Ovary (tissue), 9 donors: ENCODE results near the gene GNA12. TPM values are rescaled to one million over a fixed set of nuclear protein-coding genes. Genes with fewer than 3 reads are reported as not detected.

ENCODE experiments used
- DNase-seq, 5 donors: peaks; one replicate each; pipeline ENCODE4 v3.0.0-alpha.2; 2019 to 2020
- H3K27ac ChIP-seq, 2 donors: fragments of 200-600 bp; one replicate each; pipeline versions ENCODE4 v1.5.1 to v1.8.0; 2019 to 2022
- H3K27me3 ChIP-seq: fragments of 200-600 bp; one replicate; pipeline ENCODE4 v1.8.0; 2022
- H3K36me3 ChIP-seq: fragments of 200-600 bp; sonication (generic); one replicate; pipeline ENCODE4 v1.5.1; 2019
- H3K4me1 ChIP-seq: one replicate; pipeline ENCODE4 v1.8.1; 2013; ENCODE audit warnings: mild to moderate bottlenecking, moderate library complexity; ENCODE audit not compliant: insufficient read depth
- H3K4me3 ChIP-seq: fragments of 200-600 bp; sonication (generic); one replicate; pipeline ENCODE4 v1.5.1; 2017
- H3K9me3 ChIP-seq, 2 donors: fragments of 200-600 bp in 1 of 2; sonication (generic) in 1 of 2; one replicate each; pipeline versions ENCODE4 v1.5.1 to v1.8.1; 2013 to 2019; ENCODE audit warnings: mild to moderate bottlenecking in 1 of 2, moderate library complexity in 1 of 2
- EP300 ChIP-seq: sonication (generic); formaldehyde crosslinking; IDR thresholded peaks from one replicate; pipeline ENCODE4 v1.6.1; 2017; ENCODE audit warnings: antibody characterized with exemption
- POLR2A ChIP-seq: fragments of 450-650 bp; IDR thresholded peaks from one replicate; pipeline ENCODE4 v1.6.1; 2017; ENCODE audit warnings: antibody characterized with exemption, mild to moderate bottlenecking, moderate library complexity
- WGBS, 3 donors: extraction: QIAGEN DNeasy Blood & Tissue Kit in 1 of 3; methylation state at CpG; one replicate each; pipeline versions ENCODE4 v1.1.5 to v1.1.7; 2013 to 2017; 5-methylcytosine and 5-hydroxymethylcytosine counted together
- intact Hi-C, 4 donors: fragments of 100-400 bp; cut with DNase I; formaldehyde crosslinking; loops; one replicate each; pipeline versions ENCODE4 v1.11.0 to v1.15.1; 2022 to 2023
- polyA plus RNA-seq, 2 donors: library from polyadenylated mRNA; stranded (reverse); fragments of 200-250 nt in 1 of 2; fragments of 350-450 nt in 1 of 2; fragmentation: Illumina TruSeq in 1 of 2; extraction: RNeasy Lipid Tissue Mini Kit (QIAGEN cat#74804) in 1 of 2; gene quantifications; one replicate each; pipeline ENCODE4 v1.2.3, GENCODE V29; 2013 to 2014
- total RNA-seq, 7 donors: library from RNA; depleted of rRNA in 2 of 7; stranded (reverse); fragments of >200 nt in 2 of 7; fragmentation: NEBNext Ultra II Directional in 3 of 7; extraction: Animal tissue kit (Norgen Biotek cat#: 25700) in 3 of 7; gene quantifications; one replicate each; pipeline versions ENCODE4 v1.1.0 to v1.2.4, GENCODE V29; 2016 to 2023
- TF ChIP-seq, protein P1 (sequence below), 3 donors: fragments of 450-650 bp in 2 of 3; fragments of 200-600 bp in 1 of 3; IDR thresholded peaks; one replicate each; pipeline versions ENCODE4 v1.5.1 to v1.8.0; 2016 to 2022; ENCODE audit warnings: antibody characterized with exemption in 3 of 3, mild to moderate bottlenecking in 1 of 3
- donor health status: DM: no; HTN: no; CAD: no; lungs with moderate emphysema.
- donor health status: DM: no; HTN: no; CAD: no.
- donor health status: Bipolar disorder and iron deficiency.
- donor health status: DM: yes; HTN: yes; CAD: no.
- donor health status: DM: no; HTN: no; CAD: no.
- donor health status: DM: yes; HTN: yes; CAD: no.

GNA12 gene
- total and polyA plus RNA-seq, 9 donors = 13.4 to 94.4 (median 65.5) TPM

DNA sequence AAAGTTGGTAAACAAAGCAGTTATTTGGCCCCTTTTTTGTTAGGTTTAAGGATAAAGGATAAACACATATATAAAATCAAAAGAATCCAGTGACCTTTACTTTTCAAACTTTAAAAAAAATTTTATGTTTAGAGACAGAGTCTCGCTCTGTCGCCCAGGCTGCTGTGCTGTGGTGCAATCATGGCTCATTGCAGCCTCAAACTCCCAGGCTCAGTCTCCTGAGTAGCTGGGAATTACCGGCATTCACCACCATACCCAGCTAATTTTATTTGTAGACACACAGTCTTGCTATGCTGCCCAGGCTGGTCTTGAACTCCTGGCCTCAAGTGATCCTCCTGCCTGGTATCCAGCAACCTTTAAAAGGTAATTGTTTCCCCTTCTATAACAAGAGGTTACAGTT, 31.3 kb downstream of the GNA12 start:
- intact Hi-C loops = loop anchor here in 2 of 4 donors (5.0 to 10.0 kb wide), 2 partner anchors 48 to 51 kb away; no protein-coding TSS in a partner anchor
- no peak overlapping the region for H3K4me3 ChIP-seq
- peaks cover 45% of the 10 kb centered on the region for H3K4me1 ChIP-seq
- no peaks in the 10 kb centered on the region for H3K9me3 ChIP-seq
- TF ChIP-seq, protein P1, sequence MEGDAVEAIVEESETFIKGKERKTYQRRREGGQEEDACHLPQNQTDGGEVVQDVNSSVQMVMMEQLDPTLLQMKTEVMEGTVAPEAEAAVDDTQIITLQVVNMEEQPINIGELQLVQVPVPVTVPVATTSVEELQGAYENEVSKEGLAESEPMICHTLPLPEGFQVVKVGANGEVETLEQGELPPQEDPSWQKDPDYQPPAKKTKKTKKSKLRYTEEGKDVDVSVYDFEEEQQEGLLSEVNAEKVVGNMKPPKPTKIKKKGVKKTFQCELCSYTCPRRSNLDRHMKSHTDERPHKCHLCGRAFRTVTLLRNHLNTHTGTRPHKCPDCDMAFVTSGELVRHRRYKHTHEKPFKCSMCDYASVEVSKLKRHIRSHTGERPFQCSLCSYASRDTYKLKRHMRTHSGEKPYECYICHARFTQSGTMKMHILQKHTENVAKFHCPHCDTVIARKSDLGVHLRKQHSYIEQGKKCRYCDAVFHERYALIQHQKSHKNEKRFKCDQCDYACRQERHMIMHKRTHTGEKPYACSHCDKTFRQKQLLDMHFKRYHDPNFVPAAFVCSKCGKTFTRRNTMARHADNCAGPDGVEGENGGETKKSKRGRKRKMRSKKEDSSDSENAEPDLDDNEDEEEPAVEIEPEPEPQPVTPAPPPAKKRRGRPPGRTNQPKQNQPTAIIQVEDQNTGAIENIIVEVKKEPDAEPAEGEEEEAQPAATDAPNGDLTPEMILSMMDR (IDR thresholded peaks at IDR 0.05) = no peak
- no peak for TF ChIP-seq EP300
- TF ChIP-seq POLR2A = no peak
- peak overlapping the region in 1 of 2 donors; percentile 82 for H3K27ac ChIP-seq
- H3K36me3 ChIP-seq = no peaks in the 10 kb centered on the region
- 59 to 77% (median 65%) methylated on average over 3 of the region's 3 CpGs for WGBS, 3 donors
- no peaks in the 10 kb centered on the region for H3K27me3 ChIP-seq
- peak in 3 of 5 donors; percentile 23 to 61 (median 34) for DNase-seq

DNA sequence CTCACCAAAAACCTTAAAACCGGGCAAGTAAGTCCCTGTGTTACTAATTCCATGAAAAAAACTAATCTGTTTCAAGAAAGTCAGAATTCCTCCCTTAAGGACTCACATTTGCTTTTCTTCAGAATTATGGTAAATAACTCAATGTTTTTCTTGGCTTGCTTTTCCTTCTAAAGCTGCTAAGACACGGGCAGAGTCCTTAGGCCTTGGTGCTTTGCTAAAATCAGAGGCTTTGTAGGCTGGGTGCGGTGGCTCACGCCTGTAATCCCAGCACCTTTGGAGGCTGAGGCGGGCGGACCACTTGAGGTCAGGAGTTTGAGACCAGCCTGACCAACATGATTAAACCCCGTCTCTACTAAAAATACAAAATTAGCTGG, 32.0 kb downstream of the GNA12 start:
- TF ChIP-seq, protein P1 (IDR thresholded peaks at IDR 0.05) = no peak
- TF ChIP-seq EP300 (no peak), POLR2A (no peak)
- no peaks in the 10 kb centered on the region for H3K9me3 ChIP-seq
- intact Hi-C loops = loop anchor here in 2 of 4 donors (5.0 to 10.0 kb wide), 2 partner anchors 47 to 50 kb away; no protein-coding TSS in a partner anchor
- peak overlapping the region; percentile 23 to 82 for H3K27ac ChIP-seq
- H3K27me3 ChIP-seq = no peaks in the 10 kb centered on the region
- H3K36me3 ChIP-seq = no peaks in the 10 kb centered on the region
- peaks cover 42% of the 10 kb centered on the region for H3K4me1 ChIP-seq
- H3K4me3 ChIP-seq = peak overlapping the region; percentile 22
- 11 to 24% (median 14%) methylated on average over 7 of the region's 7 CpGs for WGBS, 3 donors
- DNase-seq = peak in 4 of 5 donors; percentile 31 to 48 (median 40)

DNA sequence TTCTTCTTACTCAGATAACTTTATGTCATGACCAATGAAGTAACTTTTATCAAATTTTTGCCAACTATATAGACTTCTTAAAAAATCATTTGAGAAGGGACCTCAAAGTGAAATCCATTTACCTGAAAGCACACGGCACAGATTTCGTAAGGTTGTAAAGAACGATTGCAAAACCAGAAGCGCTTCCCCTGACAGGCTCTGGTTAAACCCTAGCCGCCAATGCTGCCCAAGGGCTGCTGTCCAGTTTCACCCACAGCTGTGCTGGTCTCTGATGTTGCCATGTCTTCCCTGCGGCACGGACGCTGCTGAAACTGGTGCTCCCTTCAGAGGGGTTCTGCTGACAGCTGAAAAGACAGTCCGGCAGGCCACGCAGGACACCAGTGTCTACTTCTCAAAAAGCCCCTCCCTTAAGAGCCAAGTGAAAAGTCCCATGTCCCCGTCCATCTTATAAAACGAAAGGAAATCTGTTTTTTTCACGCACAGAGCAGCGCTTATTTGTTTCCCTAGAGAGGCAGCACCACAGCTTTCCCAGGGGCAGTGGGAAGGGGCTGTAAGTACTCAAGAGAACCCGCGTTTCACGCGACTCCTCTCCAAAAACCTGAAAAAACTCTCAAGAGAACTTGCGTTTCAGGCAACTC, 32.5 kb downstream of the GNA12 start:
- intact Hi-C loops = loop anchor here in 2 of 4 donors (5.0 to 10.0 kb wide), 2 partner anchors 47 to 49 kb away; no protein-coding TSS in a partner anchor
- TF ChIP-seq EP300 = no peak
- TF ChIP-seq, protein P1 (IDR thresholded peaks at IDR 0.05) = no peak
- TF ChIP-seq POLR2A = no peak
- H3K27ac ChIP-seq = peak overlapping the region; percentile 23 to 82
- no peaks in the 10 kb centered on the region for H3K36me3 ChIP-seq
- peaks cover 42% of the 10 kb centered on the region for H3K4me1 ChIP-seq
- 12 to 28% (median 14%) methylated on average over 19 of the region's 19 CpGs for WGBS, 3 donors
- no peaks in the 10 kb centered on the region for H3K9me3 ChIP-seq
- H3K4me3 ChIP-seq = peak overlapping the region; percentile 22
- H3K27me3 ChIP-seq = no peaks in the 10 kb centered on the region
- DNase-seq = peak; percentile 52 to 69 (median 64)

DNA sequence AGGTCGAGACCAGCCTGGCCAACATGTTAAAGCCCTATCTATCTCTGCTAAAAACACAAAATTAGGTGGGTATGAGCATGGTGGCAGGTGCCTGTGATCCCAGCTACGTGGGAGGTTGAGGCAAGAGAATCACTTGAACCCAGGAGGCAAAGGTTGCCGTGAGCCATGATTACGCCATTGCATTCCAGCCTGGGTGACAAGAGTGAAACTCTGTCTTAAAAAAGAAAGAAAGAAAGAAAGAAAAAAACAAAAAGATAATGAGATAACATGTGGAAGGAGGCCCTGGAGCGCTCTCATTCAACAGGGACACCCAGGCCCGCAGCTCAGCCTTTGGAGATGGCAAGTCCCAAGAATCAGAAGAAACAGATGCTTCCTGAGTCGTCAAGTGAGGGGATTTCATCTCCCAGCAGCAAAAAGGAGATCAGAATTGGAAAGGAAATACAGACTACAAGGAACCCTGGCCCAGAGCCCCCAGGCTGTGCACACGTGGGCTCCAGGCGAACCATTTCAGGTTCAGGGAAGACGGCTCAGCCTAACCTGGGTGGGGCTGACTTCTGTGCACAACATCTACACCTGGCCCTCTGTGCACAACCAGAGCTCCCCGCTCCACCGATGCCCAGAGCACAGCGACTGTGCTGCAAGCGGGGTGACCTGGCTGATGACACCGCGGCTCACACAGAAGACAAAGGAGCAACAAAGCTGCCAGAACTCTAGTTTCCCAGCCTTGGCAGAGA, 33.3 kb downstream of the GNA12 start:
- Histone ChIP-seq H3K36me3 (no peaks in the 10 kb centered on the region), H3K27me3 (no peaks in the 10 kb centered on the region), H3K27ac (peak overlapping the region; percentile 23 to 82), H3K4me1 (peaks cover 43% of the 10 kb centered on the region), H3K4me3 (no peak overlapping the region), H3K9me3 (no peaks in the 10 kb centered on the region)
- intact Hi-C loops = loop anchor here in 2 of 4 donors (5.0 to 10.0 kb wide), 2 partner anchors 46 to 49 kb away; no protein-coding TSS in a partner anchor
- TF ChIP-seq, protein P1 (IDR thresholded peaks at IDR 0.05) = no peak
- TF ChIP-seq POLR2A (no peak), EP300 (no peak)
- DNase-seq = peak in 4 of 5 donors; percentile 40 to 60 (median 54)
- 43 to 60% (median 58%) methylated on average over 16 of the region's 16 CpGs for WGBS, 3 donors
